Ovary (tissue), 9 donors: ENCODE data around the gene AMOTL2. TPM values are rescaled to one million over a fixed set of nuclear protein-coding genes. Genes with fewer than 3 reads are reported as not detected.

Experiments used
- DNase-seq, 5 donors: peaks; one replicate each; pipeline ENCODE4 v3.0.0-alpha.2; 2019 to 2020
- H3K27ac ChIP-seq, 2 donors: fragments of 200-600 bp; one replicate each; pipeline versions ENCODE4 v1.5.1 to v1.8.0; 2019 to 2022
- H3K27me3 ChIP-seq: fragments of 200-600 bp; one replicate; pipeline ENCODE4 v1.8.0; 2022
- H3K36me3 ChIP-seq: fragments of 200-600 bp; sonication (generic); one replicate; pipeline ENCODE4 v1.5.1; 2019
- H3K4me1 ChIP-seq: one replicate; pipeline ENCODE4 v1.8.1; 2013; ENCODE audit warnings: mild to moderate bottlenecking, moderate library complexity; ENCODE audit not compliant: insufficient read depth
- H3K4me3 ChIP-seq: fragments of 200-600 bp; sonication (generic); one replicate; pipeline ENCODE4 v1.5.1; 2017
- H3K9me3 ChIP-seq, 2 donors: fragments of 200-600 bp in 1 of 2; sonication (generic) in 1 of 2; one replicate each; pipeline versions ENCODE4 v1.5.1 to v1.8.1; 2013 to 2019; ENCODE audit warnings: mild to moderate bottlenecking in 1 of 2, moderate library complexity in 1 of 2
- CTCF ChIP-seq, 3 donors: fragments of 450-650 bp in 2 of 3; fragments of 200-600 bp in 1 of 3; IDR thresholded peaks; one replicate each; pipeline versions ENCODE4 v1.5.1 to v1.8.0; 2016 to 2022; ENCODE audit warnings: antibody characterized with exemption in 3 of 3, mild to moderate bottlenecking in 1 of 3
- EP300 ChIP-seq: sonication (generic); formaldehyde crosslinking; IDR thresholded peaks from one replicate; pipeline ENCODE4 v1.6.1; 2017; ENCODE audit warnings: antibody characterized with exemption
- POLR2A ChIP-seq: fragments of 450-650 bp; IDR thresholded peaks from one replicate; pipeline ENCODE4 v1.6.1; 2017; ENCODE audit warnings: antibody characterized with exemption, mild to moderate bottlenecking, moderate library complexity
- WGBS, 3 donors: extraction: QIAGEN DNeasy Blood & Tissue Kit in 1 of 3; methylation state at CpG; one replicate each; pipeline versions ENCODE4 v1.1.5 to v1.1.7; 2013 to 2017; 5-methylcytosine and 5-hydroxymethylcytosine counted together
- intact Hi-C, 4 donors: fragments of 100-400 bp; cut with DNase I; formaldehyde crosslinking; loops; one replicate each; pipeline versions ENCODE4 v1.11.0 to v1.15.1; 2022 to 2023
- polyA plus RNA-seq, 2 donors: library from polyadenylated mRNA; stranded (reverse); fragments of 200-250 nt in 1 of 2; fragments of 350-450 nt in 1 of 2; fragmentation: Illumina TruSeq in 1 of 2; extraction: RNeasy Lipid Tissue Mini Kit (QIAGEN cat#74804) in 1 of 2; gene quantifications; one replicate each; pipeline ENCODE4 v1.2.3, GENCODE V29; 2013 to 2014
- total RNA-seq, 7 donors: library from RNA; depleted of rRNA in 2 of 7; stranded (reverse); fragments of >200 nt in 2 of 7; fragmentation: NEBNext Ultra II Directional in 3 of 7; extraction: Animal tissue kit (Norgen Biotek cat#: 25700) in 3 of 7; gene quantifications; one replicate each; pipeline versions ENCODE4 v1.1.0 to v1.2.4, GENCODE V29; 2016 to 2023
- donor health status: DM: no; HTN: no; CAD: no; lungs with moderate emphysema.
- donor health status: DM: no; HTN: no; CAD: no.
- donor health status: Bipolar disorder and iron deficiency.
- donor health status: DM: yes; HTN: yes; CAD: no.
- donor health status: DM: no; HTN: no; CAD: no.
- donor health status: DM: yes; HTN: yes; CAD: no.

AMOTL2 gene
- total and polyA plus RNA-seq, 9 donors = 20.5 to 60.4 (median 42.4) TPM

DNA sequence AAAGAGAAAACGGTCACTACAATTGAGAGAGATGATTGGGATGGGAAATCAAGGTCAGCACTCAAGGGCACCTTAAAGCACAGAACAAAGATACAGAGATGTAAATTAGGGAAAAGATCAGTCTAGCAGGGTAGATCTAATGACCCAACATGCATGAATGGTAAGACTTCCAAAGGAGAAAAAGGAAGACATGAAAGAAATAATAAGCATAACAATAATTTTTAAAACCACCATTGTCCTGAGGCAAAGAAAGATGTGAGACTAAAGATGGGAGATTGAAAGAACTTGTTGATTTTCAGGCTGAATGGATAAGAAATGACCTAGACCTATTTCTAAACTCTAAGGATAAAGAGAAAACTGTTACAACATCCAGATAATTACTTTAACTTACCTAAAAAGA is 34.8 kb upstream of the AMOTL2 start:
- Histone ChIP-seq H3K4me3 (no peak overlapping the region), H3K4me1 (peaks cover 2% of the 10 kb centered on the region), H3K9me3 (no peaks in the 10 kb centered on the region), H3K36me3 (no peaks in the 10 kb centered on the region), H3K27ac (no peak overlapping the region), H3K27me3 (no peaks in the 10 kb centered on the region)
- no peak for DNase-seq
- intact Hi-C loops = no loop called here
- 54 to 67% (median 60%) methylated on average over 1 of the region's 1 CpG for WGBS, 3 donors
- TF ChIP-seq POLR2A = no peak
- no peak for TF ChIP-seq CTCF (IDR thresholded peaks at IDR 0.05)
- TF ChIP-seq EP300 = no peak

DNA sequence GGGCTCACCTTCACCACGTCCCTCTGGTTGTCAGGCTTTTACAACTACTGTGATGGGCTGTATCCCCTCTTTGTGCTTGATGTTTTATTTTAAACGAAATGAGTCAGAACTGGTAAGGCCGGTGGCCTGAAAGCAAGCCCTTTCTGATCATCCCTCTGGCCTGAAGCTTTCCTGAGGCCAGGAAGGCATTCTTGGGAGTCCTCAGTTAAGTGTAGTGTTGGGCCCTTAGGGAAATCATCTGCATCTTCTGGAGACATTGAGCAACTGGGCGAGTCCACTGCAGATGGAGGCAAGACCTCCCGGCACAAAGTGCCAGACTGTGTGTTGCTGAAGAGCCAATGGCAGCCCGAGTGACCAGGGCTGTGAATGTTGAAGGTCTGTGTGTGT is 33.0 kb upstream of the AMOTL2 start:
- Histone ChIP-seq H3K4me1 (peaks cover 2% of the 10 kb centered on the region), H3K9me3 (no peaks in the 10 kb centered on the region), H3K36me3 (no peaks in the 10 kb centered on the region), H3K27ac (no peak overlapping the region), H3K4me3 (no peak overlapping the region), H3K27me3 (no peaks in the 10 kb centered on the region)
- no peak for DNase-seq
- no peak for TF ChIP-seq CTCF (IDR thresholded peaks at IDR 0.05)
- intact Hi-C loops = no loop called here
- WGBS, 3 donors = 77 to 86% (median 84%) methylated on average over 6 of the region's 6 CpGs

- peak in 4 of 5 donors; percentile 15 to 51 (median 34) for DNase-seq
- intact Hi-C loops = no loop called here
- H3K4me3 ChIP-seq = peak overlapping the region; percentile 31
- H3K27ac ChIP-seq = no peak overlapping the region
- H3K36me3 ChIP-seq = no peaks in the 10 kb centered on the region
- H3K27me3 ChIP-seq = no peaks in the 10 kb centered on the region
- TF ChIP-seq EP300 = no peak
- TF ChIP-seq CTCF (IDR thresholded peaks at IDR 0.05) = no peak
- TF ChIP-seq POLR2A = no peak
- 3 to 7% (median 6%) methylated on average over 59 to 64 of the region's 64 CpGs for WGBS, 3 donors
- H3K9me3 ChIP-seq = no peaks in the 10 kb centered on the region
- peaks cover 2% of the 10 kb centered on the region for H3K4me1 ChIP-seq
Measured at GRCh38 chr3:134406331-134407238, 32.3 kb upstream of the AMOTL2 start.

DNA sequence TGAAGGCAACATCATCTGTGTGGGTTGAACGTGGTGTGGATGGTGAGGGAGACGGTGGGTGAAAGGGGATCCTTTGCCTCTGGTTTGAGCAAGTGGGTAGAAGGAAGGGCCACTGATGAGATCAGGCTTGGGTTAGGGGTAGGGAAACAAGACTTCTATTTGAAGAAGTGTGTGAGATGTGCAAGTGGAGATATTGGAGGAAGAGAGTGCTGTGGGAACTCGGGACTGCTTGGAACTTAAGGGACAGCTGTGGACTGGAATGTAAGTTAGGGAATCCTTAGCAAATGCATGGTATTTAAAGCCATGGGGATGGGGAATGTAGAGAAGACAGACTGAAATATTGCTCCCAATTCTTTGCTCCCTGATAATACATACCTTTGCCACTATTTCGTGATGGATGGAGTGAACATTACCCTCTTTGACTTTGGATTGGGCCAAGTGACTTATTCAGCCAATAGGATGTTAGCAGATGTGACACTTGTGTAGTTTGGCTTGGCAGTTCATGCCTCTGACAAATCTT is 30.2 kb upstream of the AMOTL2 start:
- WGBS, 3 donors = 88 to 90% (median 89%) methylated on average over 4 of the region's 4 CpGs
- no peaks in the 10 kb centered on the region for H3K9me3 ChIP-seq
- no peaks in the 10 kb centered on the region for H3K36me3 ChIP-seq
- H3K4me1 ChIP-seq = peaks cover 2% of the 10 kb centered on the region
- DNase-seq = no peak
- H3K27ac ChIP-seq = no peak overlapping the region
- no peaks in the 10 kb centered on the region for H3K27me3 ChIP-seq
- no peak overlapping the region for H3K4me3 ChIP-seq
- intact Hi-C loops = loop anchor here in 1 of 4 donors (1.0 kb wide), 1 partner anchor 29 kb away; no protein-coding TSS in a partner anchor
- TF ChIP-seq CTCF (IDR thresholded peaks at IDR 0.05) = no peak
- no peak for TF ChIP-seq POLR2A
- TF ChIP-seq EP300 = no peak
